Measurements from ENCODE around the gene HIVEP1.

DNA sequence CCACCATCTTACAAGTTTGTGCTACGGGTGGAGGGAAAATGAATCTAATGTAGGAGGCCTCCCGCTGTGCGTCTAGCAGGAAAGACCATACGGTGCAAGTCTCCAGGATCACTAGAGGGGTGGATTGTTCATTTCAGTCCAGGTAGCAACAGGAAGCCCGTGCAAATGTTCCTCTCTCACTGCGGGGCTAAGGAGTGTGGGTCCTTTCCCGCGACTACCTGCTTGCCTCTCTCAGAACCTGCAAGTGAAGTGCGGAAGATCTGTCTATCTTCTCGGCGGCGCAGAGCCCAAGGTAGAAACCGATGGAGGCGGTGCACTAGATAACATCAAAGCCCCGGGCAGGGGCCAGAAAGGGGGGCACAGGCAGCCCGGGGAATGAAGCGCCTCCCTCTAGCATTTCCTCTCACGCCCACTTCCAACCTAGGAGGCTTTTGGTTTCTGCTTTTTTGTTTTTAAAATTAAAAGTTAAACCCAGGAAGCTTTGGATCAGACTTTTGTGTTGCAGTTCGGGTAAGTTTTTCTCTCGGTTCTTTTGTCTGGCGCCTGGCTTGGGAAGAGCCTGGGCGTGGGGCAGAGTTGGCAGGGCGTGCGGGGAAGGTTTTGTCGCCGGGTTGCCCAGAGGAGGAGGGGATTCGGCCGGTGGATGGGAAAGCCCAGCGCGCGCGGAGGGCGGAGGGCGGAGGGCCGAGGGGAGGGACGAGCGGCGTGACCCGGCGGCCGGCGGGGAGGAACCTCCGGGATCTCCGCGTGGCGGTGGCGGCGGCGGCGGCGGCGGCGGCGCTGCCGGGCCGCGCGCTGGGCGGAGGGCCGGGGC lies 3.5 kb upstream of the HIVEP1 start:
- TF ChIP-seq, protein P1, sequence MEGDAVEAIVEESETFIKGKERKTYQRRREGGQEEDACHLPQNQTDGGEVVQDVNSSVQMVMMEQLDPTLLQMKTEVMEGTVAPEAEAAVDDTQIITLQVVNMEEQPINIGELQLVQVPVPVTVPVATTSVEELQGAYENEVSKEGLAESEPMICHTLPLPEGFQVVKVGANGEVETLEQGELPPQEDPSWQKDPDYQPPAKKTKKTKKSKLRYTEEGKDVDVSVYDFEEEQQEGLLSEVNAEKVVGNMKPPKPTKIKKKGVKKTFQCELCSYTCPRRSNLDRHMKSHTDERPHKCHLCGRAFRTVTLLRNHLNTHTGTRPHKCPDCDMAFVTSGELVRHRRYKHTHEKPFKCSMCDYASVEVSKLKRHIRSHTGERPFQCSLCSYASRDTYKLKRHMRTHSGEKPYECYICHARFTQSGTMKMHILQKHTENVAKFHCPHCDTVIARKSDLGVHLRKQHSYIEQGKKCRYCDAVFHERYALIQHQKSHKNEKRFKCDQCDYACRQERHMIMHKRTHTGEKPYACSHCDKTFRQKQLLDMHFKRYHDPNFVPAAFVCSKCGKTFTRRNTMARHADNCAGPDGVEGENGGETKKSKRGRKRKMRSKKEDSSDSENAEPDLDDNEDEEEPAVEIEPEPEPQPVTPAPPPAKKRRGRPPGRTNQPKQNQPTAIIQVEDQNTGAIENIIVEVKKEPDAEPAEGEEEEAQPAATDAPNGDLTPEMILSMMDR (IDR thresholded peaks at IDR 0.05; ENCODE audit: low read depth, low read length): no peak
- TF ChIP-seq POLR2A (IDR thresholded peaks at IDR 0.05; ENCODE audit: extremely low read depth, insufficient read length) (peak; percentile 27), MYC (IDR thresholded peaks at IDR 0.05; ENCODE audit: low read depth, low read length) (no peak; the same call in 1 of the 2 replicates)

Data from NB4 (cell line).